Measurements from ENCODE around the gene OR13C9. TPM values are rescaled to one million over a fixed set of nuclear protein-coding genes. Genes with fewer than 3 reads are reported as not detected.

Gene OR13C9
- total RNA-seq, 1 donor from 2014 or later, result not detected

Other genes starting within 250 kb of the OR13C9 start
- not detected for gene OR13F1, start 113.9 kb downstream of the OR13C9 start, total RNA-seq
- not detected for gene OR13C4, start 91.0 kb downstream of the OR13C9 start, total RNA-seq
- gene OR13C3, start 81.3 kb downstream of the OR13C9 start, total RNA-seq, result not detected
- not detected for gene OR13C8, start 49.0 kb downstream of the OR13C9 start, total RNA-seq
- not detected for gene OR13C5, start 18.8 kb downstream of the OR13C9 start, total RNA-seq
- gene OR13C2, start 12.6 kb downstream of the OR13C9 start, total RNA-seq, result not detected
- gene OR13D1, start 76.3 kb upstream of the OR13C9 start, total RNA-seq, result not detected
- gene NIPSNAP3A, start 129.5 kb upstream of the OR13C9 start, total RNA-seq, result 41.6 TPM
- 7.2 TPM for gene NIPSNAP3B, start 145.9 kb upstream of the OR13C9 start, total RNA-seq